Activated CD8-positive, alpha-beta memory T cell treated with anti-CD3 and anti-CD28 coated beads, Interleukin-2, amount 50 U/mL, for 1 hour (primary cell): ENCODE data around the gene SERTAD2.

Experiments used
- DNase-seq: peaks from one replicate; pipeline ENCODE4 v3.0.0-alpha.2; 2020; ENCODE audit errors: extremely low read depth

The SERTAD2 gene, protein sequence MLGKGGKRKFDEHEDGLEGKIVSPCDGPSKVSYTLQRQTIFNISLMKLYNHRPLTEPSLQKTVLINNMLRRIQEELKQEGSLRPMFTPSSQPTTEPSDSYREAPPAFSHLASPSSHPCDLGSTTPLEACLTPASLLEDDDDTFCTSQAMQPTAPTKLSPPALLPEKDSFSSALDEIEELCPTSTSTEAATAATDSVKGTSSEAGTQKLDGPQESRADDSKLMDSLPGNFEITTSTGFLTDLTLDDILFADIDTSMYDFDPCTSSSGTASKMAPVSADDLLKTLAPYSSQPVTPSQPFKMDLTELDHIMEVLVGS

DNA sequence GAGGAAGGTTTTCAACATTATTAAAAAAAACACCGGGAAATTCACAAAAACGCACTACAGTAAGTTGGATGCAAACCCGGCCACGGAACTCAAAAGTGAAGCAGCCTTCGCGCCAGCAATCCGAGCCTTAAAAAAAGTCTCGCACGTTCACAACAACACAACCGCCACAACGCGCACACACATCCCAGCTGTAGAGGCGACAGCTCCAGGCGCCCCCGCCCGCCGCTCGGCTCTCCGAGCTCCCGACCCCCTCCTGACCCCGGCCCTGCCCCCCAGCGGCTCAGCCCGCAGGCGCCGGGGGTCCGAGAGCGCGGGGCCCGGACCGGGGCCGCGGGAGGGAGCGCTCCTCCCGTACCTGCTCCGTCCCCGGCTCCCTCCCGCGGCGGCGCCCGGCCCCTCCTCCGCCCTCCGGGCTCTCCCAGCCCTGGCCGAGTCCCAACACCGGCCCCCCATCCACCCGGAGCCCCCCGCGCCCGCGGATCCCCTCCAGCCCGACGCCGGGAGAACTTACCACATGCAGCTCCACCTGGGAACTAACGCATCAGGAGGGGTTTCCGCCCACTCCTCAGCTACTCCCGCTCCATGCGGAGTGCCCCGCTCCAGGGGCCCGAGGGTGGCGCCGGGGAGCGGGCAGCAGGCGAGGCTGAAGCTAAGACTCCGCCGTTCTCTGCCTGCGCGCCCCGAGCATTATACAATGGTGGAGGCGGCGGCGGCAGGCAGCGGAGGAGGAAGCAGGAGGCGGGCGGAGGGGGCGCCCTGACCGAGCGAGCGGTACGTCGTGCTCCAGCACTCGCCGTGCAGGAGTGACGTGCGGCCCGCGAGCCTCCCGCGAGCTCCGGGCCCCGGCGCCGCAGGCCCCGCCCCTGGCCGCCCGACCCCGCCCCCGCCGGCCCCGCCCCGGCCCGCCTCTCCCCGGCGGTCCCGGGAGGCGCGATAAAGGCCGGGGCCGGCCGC, at the start of gene SERTAD2:
SERTAD2 (minus strand) TSS at position 805 of the 954 bp plus-strand sequence. CDS start 17,042 bp downstream, outside the sequence.
- DNase-seq = peak; percentile 60

DNA sequence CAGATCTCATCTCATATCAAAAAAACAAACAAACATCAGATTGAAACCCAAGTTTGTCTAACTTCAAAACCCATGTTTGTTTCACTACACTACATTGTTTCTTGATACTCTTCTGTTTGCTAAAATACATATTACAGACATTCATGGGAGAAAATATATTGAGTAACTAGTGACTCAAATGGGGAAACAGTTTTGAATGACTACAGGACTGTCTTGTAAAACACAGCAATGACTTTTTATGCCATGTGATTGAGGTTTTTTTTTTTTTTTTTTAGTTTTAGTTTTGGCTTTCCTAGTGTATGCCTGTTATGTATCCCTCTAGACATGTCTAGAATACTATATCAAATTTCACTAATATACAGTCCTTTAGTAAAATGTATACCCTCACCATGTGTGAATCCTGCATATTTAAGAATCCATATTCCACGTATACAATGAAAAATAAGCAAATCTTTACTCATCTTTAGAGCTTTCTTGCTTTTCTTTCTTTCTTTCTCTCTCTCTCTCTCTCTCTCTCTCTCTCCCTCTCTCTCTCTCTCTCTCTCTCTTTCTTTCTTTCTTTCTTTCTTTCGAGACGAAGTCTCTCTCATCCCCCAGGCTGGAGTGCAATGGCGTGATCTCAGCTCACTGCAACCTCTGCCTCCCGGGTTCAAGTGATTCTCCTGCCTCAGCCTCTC, 46.6 kb upstream of the SERTAD2 start:
- no peak for DNase-seq

DNA sequence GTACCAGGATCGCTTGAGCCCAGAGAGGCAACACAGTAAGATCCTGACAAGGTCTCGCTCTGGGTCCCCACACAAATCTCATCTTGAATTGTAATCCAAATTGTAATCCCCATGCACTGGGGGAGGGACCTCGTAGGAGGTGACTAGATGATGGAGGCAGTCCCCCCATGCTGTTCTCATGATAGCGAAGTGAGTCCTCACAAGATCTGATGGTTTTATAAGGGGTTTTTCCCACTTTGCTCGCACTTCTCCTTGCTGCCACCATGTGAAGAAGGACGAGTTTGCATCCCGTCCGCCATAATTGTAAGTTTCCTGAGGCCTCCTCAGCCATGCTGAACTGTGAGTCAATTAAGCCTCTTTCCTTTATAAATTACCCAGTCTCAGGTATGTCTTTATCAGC, 46.0 kb upstream of the SERTAD2 start:
- DNase-seq = no peak

DNA sequence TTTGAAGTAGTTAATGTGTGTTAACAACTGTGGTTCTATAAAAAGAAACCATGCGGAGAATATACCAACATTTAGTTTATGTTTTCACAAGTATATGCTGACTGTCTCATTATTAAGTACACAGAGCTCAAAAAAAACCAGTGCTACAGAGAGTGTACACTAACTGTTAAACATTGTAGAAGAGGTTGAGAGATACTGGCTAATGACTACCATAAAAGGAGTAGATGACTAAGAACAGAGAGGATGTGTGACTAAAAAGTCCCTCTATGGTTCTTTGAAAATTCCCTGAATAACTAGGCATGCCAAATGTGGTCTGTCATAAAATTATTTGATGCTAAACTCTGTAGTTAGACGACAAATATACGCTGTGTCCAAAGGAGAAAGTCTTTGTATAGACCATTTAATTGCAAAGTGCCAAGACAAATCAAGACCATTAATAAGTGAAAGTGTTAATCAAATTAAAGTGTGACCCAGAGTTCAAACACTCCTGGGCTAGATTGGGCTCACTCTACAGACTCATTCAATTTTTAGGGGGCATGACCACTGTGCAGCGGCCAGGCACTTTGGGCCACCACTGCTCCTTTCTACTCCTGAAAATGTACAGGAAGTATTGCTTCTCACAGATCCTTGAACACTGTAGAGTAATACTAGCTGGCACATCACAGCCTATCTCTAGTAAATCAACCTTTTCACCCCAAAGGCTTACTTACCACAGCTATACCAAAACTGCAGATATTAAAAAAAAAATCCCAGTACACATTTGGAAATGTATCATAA, 45.1 kb upstream of the SERTAD2 start:
- DNase-seq = no peak

DNA sequence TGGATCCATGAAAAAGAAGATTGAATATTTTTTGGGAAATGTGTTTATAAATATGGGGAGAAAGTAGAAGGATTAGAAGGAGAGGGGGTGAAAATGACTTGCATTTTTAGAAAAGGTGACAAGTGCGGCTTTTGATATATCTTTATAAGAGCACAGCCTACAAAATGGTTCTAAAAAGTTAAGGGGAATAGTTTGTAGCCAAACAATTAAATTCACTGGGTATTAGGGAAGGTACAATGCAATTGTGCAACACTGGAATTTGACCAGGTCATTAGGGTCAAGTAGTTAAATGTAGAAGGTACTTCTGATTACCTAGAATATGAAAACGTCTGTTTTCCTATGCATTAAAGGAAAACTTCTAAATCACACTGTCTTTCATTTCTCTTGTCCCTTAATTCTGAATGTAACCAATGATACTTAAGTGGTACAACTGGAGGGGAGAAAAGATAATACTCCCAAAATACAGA, 44.5 kb upstream of the SERTAD2 start:
- DNase-seq = no peak

DNA sequence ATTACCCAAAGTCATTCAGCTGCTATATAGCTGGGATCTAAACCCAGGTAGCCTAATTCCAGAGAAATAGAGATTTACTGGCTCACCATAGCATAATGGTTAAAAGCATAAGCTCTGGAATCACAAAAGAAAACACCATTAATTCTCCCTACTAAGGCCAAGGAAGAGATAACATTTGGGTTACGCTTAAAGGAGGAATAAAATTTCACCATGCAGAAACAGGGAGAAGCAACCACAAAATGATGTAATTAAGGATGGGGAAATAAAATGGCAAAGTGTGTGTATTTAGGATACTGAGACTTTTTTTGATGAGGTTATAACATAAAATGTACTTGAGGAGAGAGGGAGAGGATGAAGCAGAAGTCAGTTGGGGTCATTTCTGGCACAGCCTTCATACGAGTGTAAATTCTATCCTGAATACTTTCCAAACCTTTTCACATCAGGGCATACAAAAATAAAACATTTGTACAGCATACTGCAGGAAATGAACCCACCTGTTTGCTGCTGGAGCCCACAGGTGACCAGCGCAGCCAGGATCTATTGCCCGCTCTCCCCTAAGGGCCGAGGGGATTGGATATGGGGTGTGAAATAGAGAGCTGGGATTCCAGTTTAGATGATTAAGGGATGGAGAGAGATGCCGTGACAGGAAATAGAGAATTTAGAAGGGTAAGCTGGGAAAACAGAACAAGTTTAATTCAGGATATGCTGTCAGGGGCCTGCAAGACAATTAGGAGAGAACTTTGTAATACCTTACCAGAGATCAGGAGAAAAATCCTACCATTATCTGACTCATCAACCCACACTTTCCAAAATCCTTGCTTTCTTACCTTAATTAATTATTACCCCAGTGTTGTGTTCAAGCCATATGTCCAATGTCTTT, 43.8 kb upstream of the SERTAD2 start:
- DNase-seq = no peak

DNA sequence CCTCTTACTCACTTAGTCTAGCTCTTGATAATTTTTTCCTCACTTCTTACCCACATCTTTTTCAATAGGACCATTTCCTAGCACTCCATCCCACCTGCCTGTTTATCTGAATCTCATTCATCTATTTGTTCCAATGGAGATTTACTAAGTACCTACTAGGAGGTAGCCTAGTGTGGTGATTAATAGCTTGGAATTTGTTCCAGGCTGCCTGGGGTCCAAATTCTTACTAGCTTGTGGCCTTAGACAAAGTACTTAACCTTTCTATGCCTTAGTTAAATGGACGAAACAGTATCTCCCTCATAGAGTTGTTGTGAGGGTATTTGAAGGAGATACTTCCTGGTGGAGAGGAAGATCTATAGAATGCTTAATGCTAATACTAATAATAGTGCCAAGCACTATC, 42.9 kb upstream of the SERTAD2 start:
- no peak for DNase-seq

DNA sequence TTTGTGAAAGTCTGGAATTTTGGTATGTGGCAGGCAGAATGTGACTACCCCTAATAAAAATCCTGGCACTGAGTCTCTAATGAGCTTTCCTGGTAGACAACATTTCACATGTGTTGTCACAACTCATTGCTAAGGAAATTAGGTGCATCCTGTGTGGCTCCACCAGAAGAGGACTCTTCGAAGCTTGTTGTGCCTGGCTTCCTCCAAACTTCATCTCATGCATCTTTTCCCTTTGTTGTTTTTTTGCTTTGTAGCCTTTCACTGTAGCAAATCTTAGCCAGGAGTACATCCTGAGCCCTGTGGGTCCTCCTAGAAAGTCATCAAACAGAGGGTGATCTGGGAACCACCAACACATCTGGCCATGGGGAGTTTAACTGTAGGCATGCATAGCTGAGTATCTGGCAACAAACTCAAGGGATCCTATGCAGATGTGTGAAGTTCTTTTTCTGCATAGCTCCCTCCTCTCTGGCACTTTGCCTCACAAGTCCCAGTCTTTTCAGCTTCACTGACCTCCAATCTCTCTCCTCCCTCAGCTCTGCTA, 42.1 kb upstream of the SERTAD2 start:
- no peak for DNase-seq

DNA sequence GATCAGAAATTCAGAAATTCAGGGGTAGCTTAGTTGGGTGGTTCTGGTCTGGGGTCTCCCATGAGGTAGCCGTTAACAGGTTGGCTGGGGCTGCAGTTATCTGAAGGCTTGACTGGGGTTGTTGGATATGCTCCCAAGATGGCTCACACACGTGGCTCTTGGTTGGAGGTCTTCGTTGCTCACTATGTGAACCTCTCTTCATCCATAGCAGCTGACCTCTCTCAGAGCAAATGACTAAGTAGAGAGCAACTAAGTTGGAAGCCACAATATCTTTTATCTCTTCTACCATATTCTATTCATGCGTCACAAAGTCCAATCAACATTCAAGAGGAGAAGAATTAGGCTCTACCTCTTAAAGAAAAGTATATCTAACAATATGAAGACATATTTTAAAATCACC, 38.7 kb upstream of the SERTAD2 start:
- no peak for DNase-seq

DNA sequence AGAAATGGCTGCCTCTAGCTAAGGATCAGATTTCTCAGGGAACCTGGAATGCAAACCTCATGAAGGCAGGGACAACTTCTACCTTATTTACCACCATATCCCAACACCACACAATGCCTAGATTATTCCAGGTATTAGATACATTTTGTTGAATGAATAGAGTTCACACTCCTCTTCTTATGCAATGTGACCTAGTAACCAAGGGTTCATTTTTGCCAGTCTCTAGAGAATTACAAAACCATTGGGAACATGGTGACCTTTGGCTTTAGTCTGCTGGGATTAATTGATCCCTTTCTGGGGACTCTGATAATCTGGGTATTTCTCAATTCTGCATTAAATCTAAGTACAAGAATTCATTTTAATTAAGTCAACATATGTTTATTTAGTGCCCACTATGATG, 35.2 kb upstream of the SERTAD2 start:
- DNase-seq = no peak

DNA sequence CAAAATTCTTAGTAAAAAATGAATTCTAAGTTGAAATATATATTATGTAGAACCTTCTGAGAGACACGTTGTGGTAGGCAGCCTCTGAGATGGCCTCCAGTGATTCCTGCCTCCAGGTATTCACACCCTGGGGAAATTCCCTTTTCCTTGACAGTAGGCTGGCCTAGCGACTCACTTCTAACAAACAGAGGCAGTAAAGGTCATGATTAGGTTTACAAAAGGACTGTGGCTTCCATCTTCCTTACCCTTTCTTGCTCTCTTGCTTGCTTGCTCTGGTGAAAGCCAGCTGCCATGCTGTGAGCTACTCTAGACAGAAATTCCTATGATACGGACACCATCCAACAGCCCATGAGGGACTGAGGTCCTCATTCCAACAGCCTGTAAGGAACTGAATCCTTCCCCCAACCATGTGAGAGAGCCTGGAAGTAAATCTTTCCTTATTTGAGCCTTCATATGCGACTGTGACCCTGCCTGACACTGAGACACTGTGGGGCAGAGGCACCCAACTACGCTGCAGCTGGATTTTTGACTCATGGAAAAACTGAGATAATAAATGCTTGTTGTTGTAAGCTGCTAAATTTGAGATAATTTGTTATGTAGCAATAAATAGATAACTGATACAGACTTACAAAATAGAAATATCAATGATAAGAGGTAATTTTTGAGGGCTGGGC, 32.7 kb upstream of the SERTAD2 start:
- DNase-seq = no peak

DNA sequence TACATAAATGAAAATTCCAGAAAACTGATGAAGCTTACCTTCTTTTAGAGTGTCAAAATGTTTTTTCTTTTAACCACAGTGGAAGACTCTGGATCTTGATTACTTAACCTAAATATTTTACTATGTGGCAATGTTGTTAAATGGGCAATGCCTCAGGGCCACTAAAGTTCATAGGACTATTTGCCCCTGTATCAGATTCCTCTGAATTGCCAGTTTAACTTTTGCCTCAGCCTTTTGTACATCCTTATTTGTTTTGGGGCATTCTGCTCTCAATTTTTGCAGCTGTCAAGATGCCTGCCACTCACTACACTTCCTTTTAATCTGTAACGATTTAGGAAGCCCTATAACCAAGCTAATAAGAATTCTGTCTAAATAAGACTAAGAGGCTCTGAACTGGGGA, 31.7 kb upstream of the SERTAD2 start:
- DNase-seq = no peak

DNA sequence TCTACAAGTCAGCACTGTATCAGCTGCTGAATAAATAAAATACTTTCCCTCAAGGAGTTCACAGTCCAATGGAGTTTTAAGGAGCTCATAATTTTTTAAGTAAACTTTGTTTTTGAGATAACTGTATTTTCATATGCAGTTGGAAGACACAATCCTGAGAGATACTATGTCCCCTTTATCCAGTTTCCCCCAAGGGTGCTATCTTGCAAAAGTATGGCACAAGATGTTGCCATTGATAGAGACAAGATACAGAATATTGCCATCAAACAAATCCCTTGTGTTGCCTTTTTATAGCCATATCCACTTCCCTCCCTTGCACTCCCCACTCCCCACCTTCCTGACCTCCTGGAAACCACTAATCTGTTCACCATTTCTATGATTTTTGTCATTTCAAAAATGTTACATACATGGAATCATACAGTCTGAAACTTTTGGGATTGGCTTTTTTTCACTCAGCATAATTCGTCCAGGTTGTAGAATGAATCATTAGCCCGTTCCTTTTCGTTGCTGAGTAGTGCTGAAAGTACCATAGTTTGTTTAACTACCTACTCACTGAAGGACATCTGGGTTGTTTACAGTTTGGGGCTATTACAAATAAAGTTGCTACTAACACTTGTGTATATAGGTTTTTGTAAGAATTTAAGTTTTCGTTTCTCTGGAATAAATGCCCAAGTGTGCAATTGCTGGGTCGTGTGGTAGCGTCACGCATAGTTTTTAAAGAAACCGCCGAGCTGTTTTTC, 30.2 kb upstream of the SERTAD2 start:
- no peak for DNase-seq

DNA sequence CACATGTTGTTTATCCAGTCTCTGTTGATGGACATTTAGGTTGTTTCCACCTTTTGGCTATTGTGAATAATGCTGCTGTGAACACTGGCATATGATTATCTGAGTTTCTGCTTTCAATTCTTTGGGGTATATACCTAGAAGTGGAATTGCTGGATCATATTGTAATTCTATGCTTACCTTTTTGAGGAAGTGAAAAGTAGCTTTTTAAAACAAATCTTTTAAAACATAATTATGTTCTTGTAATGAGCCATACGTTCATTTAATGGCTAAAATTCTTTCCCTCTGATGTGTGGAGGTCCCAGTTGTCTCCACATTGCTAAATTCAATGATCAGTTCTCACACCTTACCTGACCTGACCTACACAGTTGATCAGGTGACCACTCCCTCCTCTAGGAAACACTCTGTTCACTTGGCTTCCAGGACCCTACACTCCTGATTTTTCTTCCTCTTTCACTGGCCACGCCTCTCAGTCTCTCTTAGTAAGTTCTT, 27.8 kb upstream of the SERTAD2 start:
- DNase-seq = no peak

DNA sequence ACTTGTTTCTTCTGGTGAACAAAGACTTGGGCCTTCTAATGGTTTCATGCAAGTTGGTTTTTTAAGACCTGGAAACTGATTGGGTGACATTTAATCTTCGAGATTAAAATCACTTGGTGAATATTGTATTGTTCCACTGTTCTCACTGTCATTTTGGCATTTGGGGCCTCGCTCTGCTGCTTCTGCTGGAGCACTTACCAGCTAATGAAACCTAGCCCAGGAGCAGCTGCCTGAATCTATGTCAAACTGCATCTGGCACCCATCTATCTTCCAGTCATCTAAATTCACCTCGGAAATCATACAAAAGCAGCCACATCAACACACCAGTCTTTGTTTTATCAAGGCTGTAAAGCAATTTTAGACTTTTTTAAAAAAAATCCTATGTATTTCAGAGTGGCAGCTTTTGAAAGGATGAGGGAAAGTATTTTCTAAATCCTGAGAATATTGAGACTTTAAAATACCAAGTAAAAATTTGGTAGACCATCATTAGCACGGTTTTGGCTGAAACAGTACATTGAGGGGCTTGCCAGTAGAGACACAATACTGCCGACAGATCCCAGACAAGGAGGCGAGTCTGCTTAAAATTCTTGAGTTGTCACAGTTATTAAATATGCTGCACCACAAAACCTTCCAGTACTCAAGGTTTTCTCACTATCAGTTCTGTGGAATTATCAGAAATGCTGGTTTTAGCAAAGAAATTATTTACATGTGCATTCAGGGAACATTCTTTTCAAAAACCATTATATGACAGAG, 26.1 kb upstream of the SERTAD2 start:
- DNase-seq = no peak

DNA sequence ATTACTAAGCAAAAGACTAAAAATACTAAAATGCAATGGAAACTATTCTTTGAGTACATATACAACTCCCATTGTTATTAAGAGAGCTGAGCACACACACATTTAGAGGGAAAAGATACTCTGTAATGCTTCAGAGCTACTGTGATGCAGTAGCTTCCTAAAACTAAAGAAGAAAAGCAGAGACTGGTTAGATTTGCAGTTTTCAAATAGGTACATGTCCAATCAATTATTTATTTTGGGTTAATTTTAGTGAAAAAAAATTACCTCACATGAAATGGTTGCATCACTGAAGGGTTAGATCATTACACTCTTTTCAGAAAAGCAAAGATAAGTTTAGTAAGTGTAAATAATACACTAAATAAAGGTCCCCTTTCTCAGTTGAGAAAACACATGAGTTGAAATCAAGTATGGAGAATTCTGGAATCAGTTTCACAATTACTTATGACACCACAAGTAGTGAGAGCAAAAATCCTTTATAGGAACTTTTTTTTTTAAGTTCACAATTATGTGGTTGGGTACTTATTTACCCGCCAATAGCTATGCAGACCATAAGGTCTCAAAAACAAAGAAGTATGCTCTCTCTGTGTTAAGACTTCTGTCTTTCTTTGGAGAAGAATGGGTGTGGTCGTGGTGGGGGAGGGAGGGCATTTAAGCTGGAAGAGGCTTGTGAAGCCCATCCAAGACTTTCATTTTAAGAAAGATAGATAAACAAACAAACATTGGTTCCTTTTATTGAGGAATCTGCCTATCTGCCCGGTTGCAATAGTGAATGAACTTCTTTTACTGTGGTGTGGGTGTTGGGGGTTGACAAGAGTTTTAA, 25.3 kb upstream of the SERTAD2 start:
- no peak for DNase-seq

DNA sequence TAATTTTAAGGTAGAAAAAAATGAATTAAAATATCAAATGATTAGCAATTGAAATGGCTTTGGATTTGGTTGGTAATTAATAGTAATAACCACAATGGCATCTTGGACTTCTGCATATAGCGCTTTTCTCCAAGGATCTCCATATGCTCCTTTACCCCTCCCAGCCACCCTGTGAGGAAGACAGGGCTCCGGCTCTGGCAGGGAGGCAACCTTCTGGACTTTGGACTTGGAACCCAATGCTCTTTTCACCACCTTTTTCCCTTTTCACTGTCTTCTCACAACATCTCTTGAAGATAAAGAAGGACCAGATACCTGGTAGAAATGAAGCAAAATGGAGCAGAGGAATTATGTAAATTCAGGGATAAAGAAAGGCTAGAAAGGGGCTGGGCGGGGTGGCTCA, 23.8 kb upstream of the SERTAD2 start:
- DNase-seq = no peak
